ENCODE results near the gene SPEN.

The SPEN gene

GRCh38 chr1:15937146-15937545, 89.6 kb downstream of the SPEN start:
- Mint-ChIP-seq H3K27ac (peak overlapping the region; percentile 65), H3K27me3 (ENCODE audit: low read depth) (no peaks in the 10 kb centered on the region), H3K36me3 (ENCODE audit: low read depth) (peaks cover 64% of the 10 kb centered on the region), H3K4me3 (no peak overlapping the region), H3K9me3 (no peaks in the 10 kb centered on the region), H3K4me1 (ENCODE audit: low read depth) (peaks cover 3% of the 10 kb centered on the region)
- DNase-seq (ENCODE audit: low spot score) = no peak

- Mint-ChIP-seq H3K4me3 (no peak overlapping the region), H3K9me3 (no peaks in the 10 kb centered on the region), H3K36me3 (ENCODE audit: low read depth) (peaks cover 59% of the 10 kb centered on the region), H3K27me3 (ENCODE audit: low read depth) (no peaks in the 10 kb centered on the region), H3K4me1 (ENCODE audit: low read depth) (peaks cover 3% of the 10 kb centered on the region), H3K27ac (peak overlapping the region; percentile 65)
- no peak for DNase-seq (ENCODE audit: low spot score)
Measured at GRCh38 chr1:15937706-15938168, 90.2 kb downstream of the SPEN start.

- H3K4me1 Mint-ChIP-seq (ENCODE audit: low read depth) = peaks cover 3% of the 10 kb centered on the region
- no peak for DNase-seq (ENCODE audit: low spot score)
- no peak overlapping the region for H3K4me3 Mint-ChIP-seq
- no peak overlapping the region for H3K27ac Mint-ChIP-seq
- H3K27me3 Mint-ChIP-seq (ENCODE audit: low read depth) = no peaks in the 10 kb centered on the region
- no peaks in the 10 kb centered on the region for H3K9me3 Mint-ChIP-seq
- H3K36me3 Mint-ChIP-seq (ENCODE audit: low read depth) = peaks cover 49% of the 10 kb centered on the region
Measured at GRCh38 chr1:15938628-15939161, 91.2 kb downstream of the SPEN start.

- no peaks in the 10 kb centered on the region for H3K27me3 Mint-ChIP-seq (ENCODE audit: low read depth)
- H3K4me3 Mint-ChIP-seq = no peak overlapping the region
- H3K4me1 Mint-ChIP-seq (ENCODE audit: low read depth) = peaks cover 3% of the 10 kb centered on the region
- H3K36me3 Mint-ChIP-seq (ENCODE audit: low read depth) = peaks cover 44% of the 10 kb centered on the region
- H3K27ac Mint-ChIP-seq = peak overlapping the region; percentile 61
- no peak for DNase-seq (ENCODE audit: low spot score)
- no peaks in the 10 kb centered on the region for H3K9me3 Mint-ChIP-seq
Measured at GRCh38 chr1:15939181-15940109, 91.9 kb downstream of the SPEN start.

GRCh38 chr1:15940110-15941043, 92.9 kb downstream of the SPEN start:
- Mint-ChIP-seq H3K4me1 (ENCODE audit: low read depth) (peaks cover 3% of the 10 kb centered on the region), H3K4me3 (no peak overlapping the region)
- no peak for DNase-seq (ENCODE audit: low spot score)

GRCh38 chr1:15941044-15941840, 93.7 kb downstream of the SPEN start:
- H3K27me3 Mint-ChIP-seq (ENCODE audit: low read depth) = no peaks in the 10 kb centered on the region
- peaks cover 29% of the 10 kb centered on the region for H3K36me3 Mint-ChIP-seq (ENCODE audit: low read depth)
- no peak overlapping the region for H3K27ac Mint-ChIP-seq

More at GRCh38 chr1:15940110-15941043, 92.9 kb downstream of the SPEN start:
- Mint-ChIP-seq H3K27me3 (ENCODE audit: low read depth) (no peaks in the 10 kb centered on the region), H3K27ac (no peak overlapping the region), H3K36me3 (ENCODE audit: low read depth) (peaks cover 35% of the 10 kb centered on the region), H3K9me3 (no peaks in the 10 kb centered on the region)

GRCh38 chr1:15941899-15942660, 94.6 kb downstream of the SPEN start:
- no peak overlapping the region for H3K27ac Mint-ChIP-seq
- no peak for DNase-seq (ENCODE audit: low spot score)
- no peaks in the 10 kb centered on the region for H3K27me3 Mint-ChIP-seq (ENCODE audit: low read depth)
- H3K4me3 Mint-ChIP-seq = no peak overlapping the region
- no peaks in the 10 kb centered on the region for H3K9me3 Mint-ChIP-seq
- H3K36me3 Mint-ChIP-seq (ENCODE audit: low read depth) = peaks cover 27% of the 10 kb centered on the region
- H3K4me1 Mint-ChIP-seq (ENCODE audit: low read depth) = peaks cover 3% of the 10 kb centered on the region

More at GRCh38 chr1:15941044-15941840, 93.7 kb downstream of the SPEN start:
- Mint-ChIP-seq H3K4me1 (ENCODE audit: low read depth) (peaks cover 3% of the 10 kb centered on the region), H3K9me3 (no peaks in the 10 kb centered on the region), H3K4me3 (no peak overlapping the region)
- DNase-seq (ENCODE audit: low spot score) = no peak

GRCh38 chr1:15942661-15943327, 95.3 kb downstream of the SPEN start:
- H3K27me3 Mint-ChIP-seq (ENCODE audit: low read depth) = no peaks in the 10 kb centered on the region
- no peak overlapping the region for H3K4me3 Mint-ChIP-seq
- peaks cover 2% of the 10 kb centered on the region for H3K4me1 Mint-ChIP-seq (ENCODE audit: low read depth)
- no peak overlapping the region for H3K27ac Mint-ChIP-seq
- H3K9me3 Mint-ChIP-seq = no peaks in the 10 kb centered on the region
- H3K36me3 Mint-ChIP-seq (ENCODE audit: low read depth) = peaks cover 23% of the 10 kb centered on the region
- DNase-seq (ENCODE audit: low spot score) = no peak

GRCh38 chr1:15943328-15943991, 96.0 kb downstream of the SPEN start:
- no peak overlapping the region for H3K4me3 Mint-ChIP-seq
- peaks cover 2% of the 10 kb centered on the region for H3K4me1 Mint-ChIP-seq (ENCODE audit: low read depth)
- H3K27ac Mint-ChIP-seq = no peak overlapping the region
- no peaks in the 10 kb centered on the region for H3K27me3 Mint-ChIP-seq (ENCODE audit: low read depth)
- no peak for DNase-seq (ENCODE audit: low spot score)
- no peaks in the 10 kb centered on the region for H3K9me3 Mint-ChIP-seq
- peaks cover 21% of the 10 kb centered on the region for H3K36me3 Mint-ChIP-seq (ENCODE audit: low read depth)

GRCh38 chr1:15943992-15944307, 96.4 kb downstream of the SPEN start:
- no peak overlapping the region for H3K27ac Mint-ChIP-seq
- H3K9me3 Mint-ChIP-seq = no peaks in the 10 kb centered on the region
- no peaks in the 10 kb centered on the region for H3K27me3 Mint-ChIP-seq (ENCODE audit: low read depth)
- peaks cover 24% of the 10 kb centered on the region for H3K36me3 Mint-ChIP-seq (ENCODE audit: low read depth)
- DNase-seq (ENCODE audit: low spot score) = no peak
- H3K4me1 Mint-ChIP-seq (ENCODE audit: low read depth) = peaks cover 6% of the 10 kb centered on the region
- no peak overlapping the region for H3K4me3 Mint-ChIP-seq

- H3K4me3 Mint-ChIP-seq = no peak overlapping the region
- peaks cover 11% of the 10 kb centered on the region for H3K4me1 Mint-ChIP-seq (ENCODE audit: low read depth)
- H3K36me3 Mint-ChIP-seq (ENCODE audit: low read depth) = peaks cover 22% of the 10 kb centered on the region
- H3K27me3 Mint-ChIP-seq (ENCODE audit: low read depth) = no peaks in the 10 kb centered on the region
- no peaks in the 10 kb centered on the region for H3K9me3 Mint-ChIP-seq
- H3K27ac Mint-ChIP-seq = no peak overlapping the region
- DNase-seq (ENCODE audit: low spot score) = no peak
Measured at GRCh38 chr1:15944308-15945010, 97.0 kb downstream of the SPEN start.

All from T-helper 2 cell treated with Interferon-gamma antibody and Interleukin-4, amounts not matched to agents 5 μg/mL and 100 μg/mL, for 36 hours (primary cell).